ENCODE data around the gene TSEN34.
"Not testable (repeated sequence)": the region's sequence is repeated elsewhere in the genome, so short reads cannot be mapped to it uniquely, and the experiment has no call there.

Gene TSEN34

DNA sequence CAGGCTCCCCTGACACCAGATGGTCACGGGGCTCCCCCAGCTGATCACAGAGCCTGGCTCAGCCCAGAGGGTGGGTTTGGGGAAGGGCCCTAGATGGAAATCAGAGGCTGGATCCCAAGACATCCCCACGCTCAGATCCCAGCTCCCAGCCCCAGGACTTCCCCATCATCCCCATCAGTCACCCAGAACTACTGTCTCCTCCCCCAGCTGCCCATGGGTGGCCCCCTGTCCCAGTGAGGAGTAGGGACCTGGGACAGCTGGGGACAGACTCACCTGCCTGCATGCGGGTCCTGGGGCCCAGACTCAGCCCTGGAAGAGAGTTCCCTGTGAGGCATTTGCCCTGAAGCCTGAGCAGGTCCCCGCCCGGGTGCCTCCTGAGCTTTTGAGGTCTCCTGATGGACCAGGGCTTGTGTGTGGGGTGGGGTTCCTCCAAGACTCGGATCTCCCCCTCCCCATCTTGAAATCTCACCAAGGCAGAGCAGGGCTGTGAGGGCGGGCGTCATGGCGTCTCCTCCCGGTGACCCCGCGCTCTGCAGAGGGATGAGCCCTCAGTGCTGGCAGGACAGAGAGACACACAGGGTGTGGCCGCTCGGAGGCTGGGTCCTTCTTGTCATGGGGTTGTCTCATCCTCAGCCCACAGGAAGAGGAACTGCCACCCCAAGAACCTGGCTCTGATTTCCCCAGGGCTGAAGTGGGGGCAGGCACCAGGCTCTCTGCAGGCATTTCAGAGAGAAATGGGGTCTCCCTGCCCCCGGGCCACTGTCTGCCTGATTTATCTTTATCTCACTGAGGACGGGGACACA lies 31.6 kb downstream of the TSEN34 start, which contains the start of gene LILRB3:
TSS of gene LILRB3 (minus strand) at position 534 of the 803 bp plus-strand sequence. CDS start at position 503, 31 bp downstream.
- H3K4me1 ChIP-seq; intact Hi-C loops (cut with DNase I; ENCODE audit: low total_unique reads); H3K27ac ChIP-seq; H3K9me3 ChIP-seq; DNase-seq: not testable (repeated sequence)
- peaks cover 0 to 34% of the 10 kb centered on the region in 2 donors for H3K27me3 ChIP-seq
- peaks cover 0 to 11% (median 0%) of the 10 kb centered on the region in 3 donors for H3K36me3 ChIP-seq
- H3K4me3 ChIP-seq = peak within 1 kb of the TSS; percentile 4 to 10

DNA sequence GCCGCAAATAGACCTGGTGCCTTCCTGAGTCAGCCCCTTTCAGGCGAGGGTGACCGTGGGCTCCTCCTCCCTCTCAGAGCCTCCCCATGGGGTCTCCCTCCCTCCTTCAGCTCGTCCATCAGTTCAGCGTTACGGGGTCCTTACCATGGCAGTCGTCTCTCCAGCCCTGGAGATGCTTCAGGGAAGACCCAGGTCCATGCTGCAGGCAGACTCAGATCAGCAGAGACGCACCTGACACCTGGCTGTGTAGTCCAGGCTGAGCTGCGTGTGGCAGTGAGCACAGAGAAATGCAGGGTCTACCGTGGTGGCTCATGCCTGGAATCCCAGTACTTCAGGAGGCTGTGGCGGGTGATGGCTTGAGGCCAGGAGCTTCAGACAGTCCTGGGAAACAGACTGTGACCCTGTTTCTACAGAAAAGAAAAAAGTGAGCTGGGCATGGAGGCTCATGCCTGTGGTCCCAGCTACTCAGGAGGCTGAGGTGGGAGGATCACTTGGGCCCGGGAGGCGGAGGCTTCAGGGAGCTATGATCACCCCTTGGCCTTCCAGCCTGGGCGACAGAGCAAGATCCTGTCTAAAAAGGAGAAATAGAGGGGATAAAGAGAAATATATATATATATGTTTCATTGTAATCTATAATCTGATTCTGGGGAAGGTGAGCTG lies 32.3 kb downstream of the TSEN34 start:
- DNase-seq; H3K9me3 ChIP-seq; H3K4me3 ChIP-seq; H3K27ac ChIP-seq; intact Hi-C loops (cut with DNase I; ENCODE audit: low total_unique reads); H3K36me3 ChIP-seq; H3K4me1 ChIP-seq: not testable (repeated sequence)
- peaks cover 0 to 34% of the 10 kb centered on the region in 2 donors for H3K27me3 ChIP-seq

GRCh38 chr19:54223937-54224281 lies 32.8 kb downstream of the TSEN34 start:
- DNase-seq; intact Hi-C loops (cut with DNase I; ENCODE audit: low total_unique reads); H3K4me1 ChIP-seq; H3K27ac ChIP-seq; H3K9me3 ChIP-seq; H3K36me3 ChIP-seq; H3K4me3 ChIP-seq: not testable (repeated sequence)
- peaks cover 0 to 34% of the 10 kb centered on the region in 2 donors for H3K27me3 ChIP-seq

DNA sequence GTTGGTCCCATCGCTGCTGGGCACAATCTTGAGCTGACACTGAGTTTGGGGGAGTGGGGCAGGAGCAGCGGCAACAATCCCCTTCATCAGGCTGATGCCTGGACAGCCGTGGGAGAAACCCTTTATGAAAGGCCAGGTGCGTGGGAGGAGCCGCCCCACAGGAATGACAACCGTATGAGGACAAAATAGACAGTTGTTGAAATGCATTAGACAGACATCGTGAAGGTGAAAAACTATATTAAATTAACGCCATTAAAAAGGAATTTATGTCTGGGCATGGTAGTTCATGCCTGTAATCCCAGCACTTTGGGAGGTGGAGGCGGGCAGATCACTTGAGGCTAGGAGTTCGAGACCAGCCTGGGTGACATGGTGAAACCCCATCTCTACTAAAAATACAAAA lies 33.5 kb downstream of the TSEN34 start:
- not testable (repeated sequence) for DNase-seq

DNA sequence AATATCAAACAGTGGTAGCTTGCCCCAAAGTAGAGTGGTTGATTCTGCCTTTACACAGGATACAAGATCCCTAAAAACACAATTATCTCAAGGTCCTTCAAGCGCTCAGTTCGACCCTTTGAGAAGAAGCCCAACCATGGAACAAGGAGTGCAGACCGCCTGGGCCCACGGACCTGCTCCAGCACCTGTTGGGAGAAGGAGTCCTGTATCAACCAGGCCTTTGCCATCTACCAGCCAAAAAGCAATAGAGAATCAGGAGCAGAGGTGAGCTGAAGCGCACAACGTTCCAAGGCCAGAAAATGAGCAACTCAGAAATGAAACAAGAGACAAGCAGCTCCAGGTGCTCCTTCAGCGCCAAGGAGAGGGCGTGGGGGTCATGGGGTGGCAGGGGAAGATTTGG lies 38.0 kb downstream of the TSEN34 start:
- Histone ChIP-seq H3K27me3 (peaks cover 0 to 18% of the 10 kb centered on the region in 2 donors), H3K9me3 (no peaks in the 10 kb centered on the region), H3K4me3 (no peak overlapping the region), H3K36me3 (no peaks in the 10 kb centered on the region), H3K4me1 (no peaks in the 10 kb centered on the region), H3K27ac (no peak overlapping the region)
- no peak for DNase-seq
- intact Hi-C loops (cut with DNase I; ENCODE audit: low total_unique reads) = no loop called here
- TF ChIP-seq, protein P1, sequence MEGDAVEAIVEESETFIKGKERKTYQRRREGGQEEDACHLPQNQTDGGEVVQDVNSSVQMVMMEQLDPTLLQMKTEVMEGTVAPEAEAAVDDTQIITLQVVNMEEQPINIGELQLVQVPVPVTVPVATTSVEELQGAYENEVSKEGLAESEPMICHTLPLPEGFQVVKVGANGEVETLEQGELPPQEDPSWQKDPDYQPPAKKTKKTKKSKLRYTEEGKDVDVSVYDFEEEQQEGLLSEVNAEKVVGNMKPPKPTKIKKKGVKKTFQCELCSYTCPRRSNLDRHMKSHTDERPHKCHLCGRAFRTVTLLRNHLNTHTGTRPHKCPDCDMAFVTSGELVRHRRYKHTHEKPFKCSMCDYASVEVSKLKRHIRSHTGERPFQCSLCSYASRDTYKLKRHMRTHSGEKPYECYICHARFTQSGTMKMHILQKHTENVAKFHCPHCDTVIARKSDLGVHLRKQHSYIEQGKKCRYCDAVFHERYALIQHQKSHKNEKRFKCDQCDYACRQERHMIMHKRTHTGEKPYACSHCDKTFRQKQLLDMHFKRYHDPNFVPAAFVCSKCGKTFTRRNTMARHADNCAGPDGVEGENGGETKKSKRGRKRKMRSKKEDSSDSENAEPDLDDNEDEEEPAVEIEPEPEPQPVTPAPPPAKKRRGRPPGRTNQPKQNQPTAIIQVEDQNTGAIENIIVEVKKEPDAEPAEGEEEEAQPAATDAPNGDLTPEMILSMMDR (IDR thresholded peaks at IDR 0.05) = no peak

More for the DNA sequence above, 33.5 kb downstream of the TSEN34 start:
- H3K27ac ChIP-seq; H3K4me1 ChIP-seq; H3K4me3 ChIP-seq; H3K9me3 ChIP-seq; intact Hi-C loops (cut with DNase I; ENCODE audit: low total_unique reads); H3K36me3 ChIP-seq: not testable (repeated sequence)
- peaks cover 0 to 28% of the 10 kb centered on the region in 2 donors for H3K27me3 ChIP-seq

DNA sequence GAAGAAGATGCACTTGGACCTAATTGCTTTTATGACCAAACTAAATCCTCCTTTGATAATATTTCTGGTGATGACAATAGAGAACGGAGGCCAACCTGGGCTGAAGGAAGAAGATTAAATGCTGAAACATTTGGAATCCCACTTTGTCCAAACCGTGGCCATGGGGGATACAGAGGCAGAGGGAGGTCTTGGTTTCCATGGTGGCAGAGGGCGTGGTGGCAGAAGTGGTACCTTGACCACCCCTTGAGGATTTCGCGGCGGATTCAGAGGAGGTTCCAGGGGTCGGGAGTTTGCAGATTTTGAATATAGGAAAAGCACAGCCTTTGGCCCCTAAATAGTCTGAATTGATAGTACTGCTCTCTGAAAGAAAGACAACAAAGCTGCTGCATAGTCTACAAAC lies 38.9 kb downstream of the TSEN34 start:
- Histone ChIP-seq H3K27me3 (peaks cover 0 to 22% of the 10 kb centered on the region in 2 donors), H3K4me3 (no peak overlapping the region), H3K4me1 (no peaks in the 10 kb centered on the region), H3K9me3 (no peaks in the 10 kb centered on the region), H3K36me3 (no peaks in the 10 kb centered on the region), H3K27ac (no peak overlapping the region)
- DNase-seq = no peak
- intact Hi-C loops (cut with DNase I; ENCODE audit: low total_unique reads) = loop anchor here (5.0 kb wide), 1 partner anchor 63 kb away; no protein-coding TSS in a partner anchor
- TF ChIP-seq, protein P1 (IDR thresholded peaks at IDR 0.05) = no peak

GRCh38 chr19:54231077-54231931 lies 40.2 kb downstream of the TSEN34 start:
- Histone ChIP-seq H3K9me3 (no peaks in the 10 kb centered on the region), H3K4me3 (no peak overlapping the region), H3K36me3 (no peaks in the 10 kb centered on the region), H3K27ac (no peak overlapping the region), H3K27me3 (peaks cover 0 to 22% of the 10 kb centered on the region in 2 donors), H3K4me1 (no peaks in the 10 kb centered on the region)
- intact Hi-C loops (cut with DNase I; ENCODE audit: low total_unique reads) = loop anchor here (5.0 kb wide), 1 partner anchor 64 kb away; no protein-coding TSS in a partner anchor
- TF ChIP-seq, protein P1 (IDR thresholded peaks at IDR 0.05) = peak; percentile 80 to 84
- DNase-seq = peak; percentile 78 to 86
